SK-N-SH (cell line): ENCODE data around the gene PCDHA5. TPM values are rescaled to one million over a fixed set of nuclear protein-coding genes. Genes with fewer than 3 reads are reported as not detected.

Source experiments
- CTCF ChIA-PET: fragments of 300-600, 350-600 bp; formaldehyde crosslinking; extraction: SDS; loops from one replicate; lab custom pipeline; 2021; lab: Yijun Ruan, JAX
- POLR2A ChIA-PET: fragments of 350-600 bp; sonication (Branson Sonifier 250); formaldehyde crosslinking; extraction: SDS; loops from one replicate; lab custom pipeline; 2020; ENCODE audit warnings: antibody characterized with exemption, inconsistent platforms; lab: Yijun Ruan, JAX
- DNase-seq: peaks from one replicate; pipeline ENCODE4 v3.0.0; 2012
- H2AFZ ChIP-seq: fragments of 200-600 bp; sonication (generic); 2 replicates; pipeline ENCODE4 v1.8.1; 2016; ENCODE audit warnings: antibody characterized with exemption, mild to moderate bottlenecking, low read depth
- H3F3A ChIP-seq: fragments of 200-600 bp; sonication (generic); replicated peaks from 2 replicates; pipeline ENCODE3; 2016; ENCODE audit warnings: antibody characterized with exemption, mild to moderate bottlenecking; ENCODE audit not compliant: insufficient read depth
- H3K27ac ChIP-seq, 2 experiments: fragments of 200-500 bp in 1 of 2; fragments of 200-600 bp in 1 of 2; sonication (Bioruptor generic) in 1 of 2; sonication (generic), shearing (Covaris generic) in 1 of 2; 2 replicates each; pipeline versions ENCODE4 v1.5.1 to v1.6.1; 2014 to 2016; ENCODE audit warnings: low read depth in 2 of 2, inconsistent platforms in 1 of 2, low read length in 1 of 2, mild to moderate bottlenecking in 1 of 2, mixed read lengths in 1 of 2
- H3K27me3 ChIP-seq: fragments of 200-600 bp; sonication (generic), shearing (Covaris generic); 2 replicates; pipeline ENCODE4 v1.6.1; 2016; ENCODE audit warnings: mixed run types; ENCODE audit not compliant: insufficient read depth
- H3K36me3 ChIP-seq, 2 experiments: fragments of 200-500 bp in 1 of 2; fragments of 200-600 bp in 1 of 2; sonication (Bioruptor generic) in 1 of 2; sonication (generic) in 1 of 2; replicated peaks in 1 of 2; 2 replicates each; pipeline versions ENCODE3 to v1.5.1; 2014 to 2016; ENCODE audit warnings: low read length in 1 of 2, mild to moderate bottlenecking in 1 of 2; ENCODE audit not compliant: insufficient read depth in 2 of 2, control insufficient read depth in 1 of 2
- H3K4me1 ChIP-seq, 2 experiments: fragments of 200-500 bp in 1 of 2; fragments of 200-600 bp in 1 of 2; sonication (Bioruptor generic) in 1 of 2; sonication (generic), shearing (Covaris generic) in 1 of 2; 2 replicates each; pipeline versions ENCODE4 v1.5.1 to v1.6.1; 2014 to 2016; ENCODE audit warnings: low read depth in 1 of 2, low read length in 1 of 2, mixed run types in 1 of 2; ENCODE audit not compliant: insufficient read depth in 2 of 2, control insufficient read depth in 1 of 2
- H3K4me2 ChIP-seq: fragments of 200-600 bp; sonication (generic), shearing (Covaris generic); 2 replicates; pipeline ENCODE4 v1.6.1; 2017; ENCODE audit warnings: mixed run types
- H3K4me3 ChIP-seq, 2 experiments: fragments of 200-500 bp in 1 of 2; fragments of 200-600 bp in 1 of 2; sonication (Bioruptor generic) in 1 of 2; sonication (generic), shearing (Covaris generic) in 1 of 2; 2 replicates each; pipeline versions ENCODE4 v1.5.1 to v1.8.1; 2014 to 2016; ENCODE audit warnings: low read depth in 2 of 2, inconsistent platforms in 1 of 2, low read length in 1 of 2, mild to moderate bottlenecking in 1 of 2, mixed read lengths in 1 of 2, moderate library complexity in 1 of 2
- H3K79me2 ChIP-seq: fragments of 200-600 bp; sonication (generic); 2 replicates; pipeline ENCODE4 v1.8.1; 2017; ENCODE audit warnings: mild to moderate bottlenecking; ENCODE audit not compliant: insufficient read depth
- H3K9ac ChIP-seq: fragments of 200-600 bp; sonication (generic); 2 replicates; pipeline ENCODE4 v1.6.1; 2017; ENCODE audit warnings: mixed run types
- H3K9me2 ChIP-seq: fragments of 200-600 bp; sonication (generic); 2 replicates; pipeline ENCODE4 v1.6.1; 2017; ENCODE audit warnings: mixed run types
- H3K9me3 ChIP-seq: fragments of 200-600 bp; sonication (generic); 2 replicates; pipeline ENCODE4 v1.6.1; 2017; ENCODE audit warnings: mixed run types, mild to moderate bottlenecking, moderate library complexity
- H4K20me1 ChIP-seq: fragments of 200-600 bp; sonication (generic); 2 replicates; pipeline ENCODE4 v1.6.1; 2017; ENCODE audit warnings: mild to moderate bottlenecking, mixed run types; ENCODE audit not compliant: insufficient read depth
- EP300 ChIP-seq, 2 experiments: IDR thresholded peaks; 2 replicates each; pipeline versions ENCODE4 v1.4.0 to v1.6.1; 2012; ENCODE audit warnings: borderline replicate concordance in 1 of 2, low read depth in 1 of 2, low read length in 1 of 2
- GATA2 ChIP-seq: sonication (generic); formaldehyde crosslinking; IDR thresholded peaks from 2 replicates; pipeline ENCODE4 v1.5.0; 2020; ENCODE audit warnings: mild to moderate bottlenecking, missing genetic modification reagents
- RFX5 ChIP-seq: IDR thresholded peaks from 2 replicates; pipeline ENCODE4 v1.6.1; 2012; ENCODE audit warnings: mild to moderate bottlenecking, improper control_type of control experiment, low read length
- TCF12 ChIP-seq: IDR thresholded peaks from 2 replicates; pipeline ENCODE4 v1.4.0; 2012
- WGBS: methylation state at CpG from one replicate; pipeline ENCODE4 v1.1.6; 2017; ENCODE audit warnings: low lambda C conversion rate; 5-methylcytosine and 5-hydroxymethylcytosine counted together
- polyA plus RNA-seq, 3 experiments: library from polyadenylated mRNA; depleted of rRNA; stranded (reverse); fragments of >200 nt; gene quantifications; 2 replicates each; pipeline ENCODE4 v1.2.3, GENCODE V29; 2012
- TF ChIP-seq, protein P1 (sequence below): IDR thresholded peaks from 2 replicates; pipeline ENCODE4 v1.4.0; 2012; ENCODE audit warnings: low read depth, borderline replicate concordance
- TF ChIP-seq, protein P2 (sequence below): IDR thresholded peaks from 2 replicates; pipeline ENCODE4 v1.6.1; 2012; ENCODE audit warnings: mild to moderate bottlenecking, low read depth, low read length, moderate library complexity

Gene PCDHA5
- 0.02 TPM in 2 replicates for polyA plus RNA-seq (2012; rRNA removed)
- not detected in 2 replicates for polyA plus RNA-seq (2012; cell fraction: cytosol; rRNA removed)
- polyA plus RNA-seq (2012; cell fraction: nucleus; rRNA removed), result 0.05 and 0.07 TPM in 2 replicates

DNA sequence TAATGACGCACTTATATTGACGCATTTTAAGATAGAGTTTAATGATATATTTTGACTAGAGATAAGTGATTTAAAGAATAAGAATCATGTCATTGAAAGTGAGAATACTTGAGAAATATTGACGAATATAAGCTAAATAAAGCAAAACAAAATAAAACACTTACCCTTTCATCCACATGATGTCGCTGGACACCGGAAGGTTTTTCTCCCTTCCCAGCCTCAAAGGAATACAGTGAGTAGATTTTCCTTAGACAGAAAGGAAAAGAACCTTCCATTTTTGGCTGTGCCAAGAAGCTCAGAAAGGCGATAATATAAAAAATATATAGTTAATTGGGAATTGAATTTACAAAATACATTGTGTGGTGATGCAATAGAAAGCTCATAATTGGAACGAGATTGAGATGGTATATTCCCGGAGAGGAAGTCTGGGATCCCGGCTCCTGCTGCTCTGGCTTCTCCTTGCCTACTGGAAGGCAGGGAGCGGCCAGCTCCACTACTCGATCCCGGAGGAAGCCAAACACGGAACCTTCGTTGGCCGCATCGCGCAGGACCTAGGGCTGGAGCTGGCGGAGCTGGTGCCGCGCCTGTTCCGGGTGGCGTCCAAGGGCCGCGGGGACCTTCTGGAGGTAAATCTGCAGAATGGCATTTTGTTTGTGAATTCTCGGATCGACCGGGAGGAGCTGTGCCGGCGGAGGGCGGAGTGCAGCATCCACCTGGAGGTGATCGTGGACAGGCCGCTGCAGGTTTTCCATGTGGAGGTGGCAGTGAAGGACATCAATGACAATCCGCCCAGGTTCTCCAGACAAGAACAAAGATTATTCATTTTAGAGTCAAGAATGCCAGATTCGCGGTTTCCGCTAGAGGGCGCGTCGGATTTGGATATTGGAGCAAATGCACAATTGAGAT lies at the start of gene PCDHA5:
Gene PCDHA5, plus strand, starts transcription at position 239 of the 906 bp plus-strand sequence.
- H3K27me3 ChIP-seq, result no peaks in the 10 kb centered on the region

DNA sequence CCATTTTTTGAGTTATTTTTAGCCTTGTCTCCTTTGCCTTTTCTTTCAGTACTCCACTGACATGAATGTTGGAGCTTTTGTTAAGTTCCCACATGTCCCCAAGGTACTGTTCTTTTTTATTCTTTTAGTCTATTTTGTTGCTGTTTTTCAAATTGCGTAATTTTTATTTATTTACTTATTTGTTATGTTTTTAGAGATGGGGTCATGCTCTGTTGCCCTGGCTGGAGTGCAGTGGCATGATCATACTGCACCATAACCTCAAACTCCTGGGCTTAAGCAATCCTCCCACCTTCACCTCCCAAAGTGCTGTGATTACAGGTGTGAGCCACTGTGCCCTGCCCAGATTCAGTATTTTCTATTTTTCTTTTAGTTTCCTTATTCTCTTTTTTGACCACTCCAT lies 40.9 kb upstream of the PCDHA5 start:
- Histone ChIP-seq H3K36me3 (no peaks in the 10 kb centered on the region), H3K9me3 (peaks cover 8% of the 10 kb centered on the region; the same call in 1 of the 2 replicates), H3K4me2 (no peak overlapping the region), H3K4me1 (no peaks in the 10 kb centered on the region), H3K27ac (no peak overlapping the region), H2AFZ (no peak overlapping the region), H3K4me3 (no peak overlapping the region), H3F3A (no peaks in the 10 kb centered on the region), H4K20me1 (no peaks in the 10 kb centered on the region), H3K9ac (no peak overlapping the region), H3K27me3 (no peaks in the 10 kb centered on the region), H3K9me2 (no peaks in the 10 kb centered on the region)
- DNase-seq, result no peak
- TF ChIP-seq, protein P1, sequence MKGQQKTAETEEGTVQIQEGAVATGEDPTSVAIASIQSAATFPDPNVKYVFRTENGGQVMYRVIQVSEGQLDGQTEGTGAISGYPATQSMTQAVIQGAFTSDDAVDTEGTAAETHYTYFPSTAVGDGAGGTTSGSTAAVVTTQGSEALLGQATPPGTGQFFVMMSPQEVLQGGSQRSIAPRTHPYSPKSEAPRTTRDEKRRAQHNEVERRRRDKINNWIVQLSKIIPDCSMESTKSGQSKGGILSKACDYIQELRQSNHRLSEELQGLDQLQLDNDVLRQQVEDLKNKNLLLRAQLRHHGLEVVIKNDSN, result no peak
- no peak for TF ChIP-seq RFX5
- no peak for TF ChIP-seq GATA2 (CRISPR knock-in tag)
- no peak for TF ChIP-seq TCF12
- TF ChIP-seq, protein P2, sequence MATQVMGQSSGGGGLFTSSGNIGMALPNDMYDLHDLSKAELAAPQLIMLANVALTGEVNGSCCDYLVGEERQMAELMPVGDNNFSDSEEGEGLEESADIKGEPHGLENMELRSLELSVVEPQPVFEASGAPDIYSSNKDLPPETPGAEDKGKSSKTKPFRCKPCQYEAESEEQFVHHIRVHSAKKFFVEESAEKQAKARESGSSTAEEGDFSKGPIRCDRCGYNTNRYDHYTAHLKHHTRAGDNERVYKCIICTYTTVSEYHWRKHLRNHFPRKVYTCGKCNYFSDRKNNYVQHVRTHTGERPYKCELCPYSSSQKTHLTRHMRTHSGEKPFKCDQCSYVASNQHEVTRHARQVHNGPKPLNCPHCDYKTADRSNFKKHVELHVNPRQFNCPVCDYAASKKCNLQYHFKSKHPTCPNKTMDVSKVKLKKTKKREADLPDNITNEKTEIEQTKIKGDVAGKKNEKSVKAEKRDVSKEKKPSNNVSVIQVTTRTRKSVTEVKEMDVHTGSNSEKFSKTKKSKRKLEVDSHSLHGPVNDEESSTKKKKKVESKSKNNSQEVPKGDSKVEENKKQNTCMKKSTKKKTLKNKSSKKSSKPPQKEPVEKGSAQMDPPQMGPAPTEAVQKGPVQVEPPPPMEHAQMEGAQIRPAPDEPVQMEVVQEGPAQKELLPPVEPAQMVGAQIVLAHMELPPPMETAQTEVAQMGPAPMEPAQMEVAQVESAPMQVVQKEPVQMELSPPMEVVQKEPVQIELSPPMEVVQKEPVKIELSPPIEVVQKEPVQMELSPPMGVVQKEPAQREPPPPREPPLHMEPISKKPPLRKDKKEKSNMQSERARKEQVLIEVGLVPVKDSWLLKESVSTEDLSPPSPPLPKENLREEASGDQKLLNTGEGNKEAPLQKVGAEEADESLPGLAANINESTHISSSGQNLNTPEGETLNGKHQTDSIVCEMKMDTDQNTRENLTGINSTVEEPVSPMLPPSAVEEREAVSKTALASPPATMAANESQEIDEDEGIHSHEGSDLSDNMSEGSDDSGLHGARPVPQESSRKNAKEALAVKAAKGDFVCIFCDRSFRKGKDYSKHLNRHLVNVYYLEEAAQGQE, result no peak
- TF ChIP-seq, all 33 proteins: peak for 0
- CTCF ChIA-PET, result no interaction called here
- 0% methylated on average over 1 of the region's 1 CpG for WGBS
- H3K79me2 ChIP-seq, result no peaks in the 10 kb centered on the region
- POLR2A ChIA-PET, result no interaction called here

More for the DNA sequence above, at the start of gene PCDHA5:
- H3K4me1 ChIP-seq, result no peaks in the 10 kb centered on the region
- DNase-seq, result no peak
- ChIA-PET CTCF (interaction anchor here (0.6 to 2.9 kb wide), 6 partner anchors 14 to 187 kb away, joined by 3 to 14 read pairs (median 4); partner anchors contain the start of genes PCDHA4, PCDHA8 and PCDHAC1), POLR2A (no interaction called here)
- H3K4me2 ChIP-seq, result no peak within 1 kb of the TSS
- no peaks in the 10 kb centered on the region for H3K9me3 ChIP-seq
- WGBS, result 75% methylated on average over 39 of the region's 39 CpGs
- H3K27ac ChIP-seq, result no peak within 1 kb of the TSS
- H4K20me1 ChIP-seq, result no peaks in the 10 kb centered on the region
- no peaks in the 10 kb centered on the region for H3K9me2 ChIP-seq
- H3K79me2 ChIP-seq, result no peaks in the 10 kb centered on the region
- no peak for TF ChIP-seq EP300 (IDR thresholded peaks at IDR 0.05; ENCODE audit: borderline replicate concordance in 1 of 2, low read depth in 1 of 2, low read length in 1 of 2)
- H3K4me3 ChIP-seq, result no peak within 1 kb of the TSS
- no peak within 1 kb of the TSS for H3K9ac ChIP-seq
- H2AFZ ChIP-seq, result no peak within 1 kb of the TSS
- H3F3A ChIP-seq, result no peaks in the 10 kb centered on the region
- no peaks in the 10 kb centered on the region for H3K36me3 ChIP-seq
